ENCODE results near the gene GNB1L.

Gene GNB1L

DNA sequence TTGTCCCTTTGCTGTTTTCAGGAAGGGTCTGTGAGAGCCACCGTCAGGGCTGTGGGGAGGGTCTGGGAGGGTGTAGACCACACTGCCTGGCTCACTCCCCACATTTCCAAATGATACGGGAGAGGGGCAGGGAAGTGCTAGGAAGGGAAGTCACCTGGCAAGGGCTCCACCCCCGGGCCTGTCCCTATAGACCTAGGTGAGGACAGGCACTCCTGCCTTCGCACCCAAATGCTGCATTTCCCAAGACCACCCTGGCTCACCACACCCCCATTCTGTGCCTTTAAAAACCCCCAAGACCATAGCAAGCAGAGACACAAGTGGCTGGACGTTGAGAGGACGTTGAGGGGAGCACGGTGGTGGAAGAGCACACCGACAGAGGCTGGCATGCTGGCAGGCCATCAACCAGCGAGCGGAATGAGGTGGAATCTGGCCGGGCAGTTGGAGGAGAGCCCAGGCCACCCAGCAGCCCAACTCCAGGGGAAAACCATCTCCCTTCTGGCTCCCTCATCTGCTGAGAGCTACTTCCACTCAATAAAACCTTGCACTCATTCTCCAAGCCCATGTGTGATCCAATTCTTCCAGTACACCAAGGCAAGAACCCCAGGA is 45.7 kb downstream of the GNB1L start:
- no peak overlapping the region for H3K4me3 ChIP-seq (ENCODE audit: low read depth in 1 of 5, low read length in 5 of 5)
- peaks cover 0 to 14% (median 6%) of the 10 kb centered on the region in 5 donors for H3K4me1 ChIP-seq (ENCODE audit: control insufficient read depth in 5 of 5, insufficient read depth in 5 of 5, low read length in 5 of 5)
- no peak overlapping the region for H3K9ac ChIP-seq (ENCODE audit: low read length in 5 of 5)
- no peak overlapping the region for H3K27ac ChIP-seq (ENCODE audit: low read depth, low read length)
- peaks cover 0 to 7% (median 3%) of the 10 kb centered on the region in 5 donors for H3K36me3 ChIP-seq (ENCODE audit: control insufficient read depth in 5 of 5, insufficient read depth in 5 of 5, low read length in 5 of 5)
- no peaks in the 10 kb centered on the region for H3K9me3 ChIP-seq (ENCODE audit: control insufficient read depth in 5 of 5, low read length in 5 of 5)
- H3K27me3 ChIP-seq (ENCODE audit: control insufficient read depth in 5 of 5, insufficient read depth in 4 of 5, low read length in 5 of 5), result no peaks in the 10 kb centered on the region

DNA sequence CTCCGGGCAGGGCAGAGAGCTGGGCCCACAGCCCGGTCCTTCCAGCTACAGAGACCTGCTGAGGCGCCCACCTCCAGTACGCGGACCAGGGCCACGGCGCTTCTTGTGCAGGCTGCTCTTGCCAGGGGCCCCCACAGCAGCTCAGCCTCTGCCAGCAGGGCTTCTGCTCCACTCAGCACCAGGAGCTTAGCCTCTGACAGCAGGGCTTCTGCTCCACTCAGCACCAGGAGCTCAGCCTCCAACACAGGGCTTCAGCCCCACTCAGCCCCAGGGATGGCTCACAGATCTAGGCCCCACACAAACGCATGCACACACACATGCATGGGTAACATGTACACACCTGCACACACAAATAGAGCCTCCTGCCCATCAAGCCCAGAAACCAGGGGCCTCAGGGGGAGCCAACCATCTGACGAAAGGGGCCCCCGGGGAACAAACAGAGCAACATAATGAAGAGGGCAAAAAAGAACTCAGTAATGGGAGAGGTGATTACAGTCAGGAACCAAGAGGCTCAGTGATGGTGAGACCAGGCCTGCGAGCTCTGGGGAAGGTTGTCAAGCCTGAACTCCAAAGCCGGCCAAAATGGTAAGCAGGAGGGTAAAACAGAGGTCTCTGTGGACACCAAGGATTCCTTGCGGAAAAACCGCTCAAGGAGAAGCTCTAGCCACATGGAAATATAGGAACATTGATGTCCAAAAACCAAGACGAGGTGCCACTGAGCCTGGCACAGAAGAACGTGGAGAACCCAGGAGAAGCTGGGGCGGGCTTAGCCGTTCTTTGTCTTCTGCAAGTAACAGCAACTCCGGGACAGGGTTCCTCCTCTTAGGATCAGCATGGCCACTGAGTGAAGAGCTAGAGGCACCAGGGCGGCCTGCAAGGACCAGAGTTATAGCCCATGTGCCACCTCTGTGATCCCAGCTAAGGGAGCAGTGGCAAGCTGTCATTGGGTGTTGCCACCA is 46.5 kb downstream of the GNB1L start:
- Histone ChIP-seq H3K9me3 (ENCODE audit: control insufficient read depth in 5 of 5, low read length in 5 of 5) (no peaks in the 10 kb centered on the region), H3K27me3 (ENCODE audit: control insufficient read depth in 5 of 5, insufficient read depth in 4 of 5, low read length in 5 of 5) (no peaks in the 10 kb centered on the region), H3K4me1 (ENCODE audit: control insufficient read depth in 5 of 5, insufficient read depth in 5 of 5, low read length in 5 of 5) (peaks cover 0 to 14% (median 6%) of the 10 kb centered on the region in 5 donors), H3K9ac (ENCODE audit: low read length in 5 of 5) (no peak overlapping the region), H3K27ac (ENCODE audit: low read depth, low read length) (no peak overlapping the region), H3K36me3 (ENCODE audit: control insufficient read depth in 5 of 5, insufficient read depth in 5 of 5, low read length in 5 of 5) (peaks cover 0 to 7% (median 3%) of the 10 kb centered on the region in 5 donors), H3K4me3 (ENCODE audit: low read depth in 1 of 5, low read length in 5 of 5) (no peak overlapping the region)

DNA sequence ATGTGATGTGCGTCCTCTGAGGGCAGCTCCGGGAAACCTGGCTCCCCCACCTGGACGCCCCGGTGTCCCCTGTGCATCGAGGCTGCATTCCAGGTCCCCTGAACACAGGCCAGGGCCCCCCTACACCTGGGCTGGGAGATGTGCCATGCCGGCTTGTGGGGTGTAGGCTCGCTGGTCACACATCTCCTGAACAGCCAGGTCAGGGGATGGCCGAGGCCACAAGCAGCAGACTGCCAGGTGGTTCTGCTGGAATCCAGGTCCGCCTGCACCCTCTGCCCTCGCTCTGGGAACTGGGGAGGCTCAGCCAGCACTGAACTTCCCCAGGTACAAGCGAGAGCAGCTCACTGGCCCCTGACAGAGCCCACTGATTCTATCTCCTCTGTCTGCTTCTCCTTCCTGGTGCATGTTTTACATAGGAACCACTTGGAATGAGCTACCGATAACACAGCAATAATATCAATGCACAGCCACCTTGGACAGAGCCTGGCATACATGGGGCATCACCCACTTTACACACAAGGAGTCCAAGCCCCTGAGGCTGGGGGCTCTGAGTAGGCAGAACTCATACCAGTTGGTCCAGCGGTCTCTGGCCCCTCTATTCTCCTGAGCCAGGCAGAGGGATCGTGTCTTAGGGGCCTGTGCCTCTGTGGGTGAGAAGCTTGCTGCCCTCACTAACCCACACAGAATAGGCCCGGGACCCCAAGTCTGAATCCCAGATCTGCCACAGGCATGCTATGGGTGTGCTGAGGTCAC is 47.3 kb downstream of the GNB1L start:
- no peak overlapping the region for H3K9ac ChIP-seq (ENCODE audit: low read length in 5 of 5)
- peaks cover 0 to 5% (median 2%) of the 10 kb centered on the region in 5 donors for H3K36me3 ChIP-seq (ENCODE audit: control insufficient read depth in 5 of 5, insufficient read depth in 5 of 5, low read length in 5 of 5)
- H3K9me3 ChIP-seq (ENCODE audit: control insufficient read depth in 5 of 5, low read length in 5 of 5), result no peaks in the 10 kb centered on the region
- H3K27ac ChIP-seq (ENCODE audit: low read depth, low read length), result no peak overlapping the region
- H3K27me3 ChIP-seq (ENCODE audit: control insufficient read depth in 5 of 5, insufficient read depth in 4 of 5, low read length in 5 of 5), result peaks cover 0 to 2% (median 0%) of the 10 kb centered on the region in 5 donors
- H3K4me3 ChIP-seq (ENCODE audit: low read depth in 1 of 5, low read length in 5 of 5), result no peak overlapping the region
- H3K4me1 ChIP-seq (ENCODE audit: control insufficient read depth in 5 of 5, insufficient read depth in 5 of 5, low read length in 5 of 5), result peaks cover 0 to 14% (median 6%) of the 10 kb centered on the region in 5 donors

DNA sequence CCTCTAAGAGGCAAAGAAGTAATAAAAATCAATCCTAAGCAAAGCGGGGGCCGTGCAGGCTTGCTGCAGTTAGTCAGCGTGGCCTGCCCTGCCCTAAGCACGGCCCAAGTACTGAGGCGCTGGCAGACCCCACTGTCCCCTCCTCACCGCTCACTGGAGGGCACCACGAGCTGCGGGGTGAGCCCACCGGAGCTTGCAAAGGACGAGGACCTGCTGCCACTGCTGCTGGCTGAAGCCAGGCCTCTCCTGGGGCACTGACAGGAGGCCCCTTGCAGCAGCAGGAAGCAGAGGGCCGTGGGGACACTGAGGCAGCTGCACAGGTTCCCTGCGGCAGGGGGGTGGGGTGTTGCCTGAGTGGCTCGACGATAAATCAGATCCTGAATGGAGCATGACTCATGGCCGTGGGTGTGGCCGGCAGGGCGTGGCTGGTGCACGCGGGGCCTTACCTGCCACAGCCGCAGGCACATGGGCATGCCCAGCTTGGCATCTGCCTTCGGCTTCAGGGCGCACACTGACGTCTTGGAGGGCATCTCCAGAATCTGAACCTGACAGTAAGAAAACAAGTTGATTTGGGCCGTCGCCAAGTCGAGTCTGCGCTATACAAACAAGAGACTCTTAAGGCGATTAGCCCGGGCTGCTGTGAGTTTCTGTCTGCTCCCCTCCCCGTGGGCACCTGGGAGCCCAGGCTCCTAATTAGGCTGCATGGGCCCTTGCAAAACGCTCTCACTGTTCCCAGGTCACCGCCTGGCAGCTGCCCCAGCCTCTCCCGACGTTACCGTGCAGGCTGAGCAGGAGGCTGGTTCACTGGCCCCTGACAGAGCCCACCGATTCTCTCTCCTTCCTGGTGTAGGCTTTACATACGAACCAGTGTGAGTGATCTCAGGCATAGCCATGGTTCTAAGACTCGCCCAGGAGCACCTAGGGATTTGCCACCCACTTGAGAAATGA is 48.2 kb downstream of the GNB1L start:
- Histone ChIP-seq H3K9ac (ENCODE audit: low read length in 5 of 5) (no peak overlapping the region), H3K9me3 (ENCODE audit: control insufficient read depth in 5 of 5, low read length in 5 of 5) (no peaks in the 10 kb centered on the region), H3K4me1 (ENCODE audit: control insufficient read depth in 5 of 5, insufficient read depth in 5 of 5, low read length in 5 of 5) (peaks cover 0 to 14% (median 9%) of the 10 kb centered on the region in 5 donors), H3K27ac (ENCODE audit: low read depth, low read length) (no peak overlapping the region), H3K36me3 (ENCODE audit: control insufficient read depth in 5 of 5, insufficient read depth in 5 of 5, low read length in 5 of 5) (peaks cover 0 to 3% (median 2%) of the 10 kb centered on the region in 5 donors), H3K27me3 (ENCODE audit: control insufficient read depth in 5 of 5, insufficient read depth in 4 of 5, low read length in 5 of 5) (peaks cover 0 to 2% (median 0%) of the 10 kb centered on the region in 5 donors), H3K4me3 (ENCODE audit: low read depth in 1 of 5, low read length in 5 of 5) (no peak overlapping the region)

DNA sequence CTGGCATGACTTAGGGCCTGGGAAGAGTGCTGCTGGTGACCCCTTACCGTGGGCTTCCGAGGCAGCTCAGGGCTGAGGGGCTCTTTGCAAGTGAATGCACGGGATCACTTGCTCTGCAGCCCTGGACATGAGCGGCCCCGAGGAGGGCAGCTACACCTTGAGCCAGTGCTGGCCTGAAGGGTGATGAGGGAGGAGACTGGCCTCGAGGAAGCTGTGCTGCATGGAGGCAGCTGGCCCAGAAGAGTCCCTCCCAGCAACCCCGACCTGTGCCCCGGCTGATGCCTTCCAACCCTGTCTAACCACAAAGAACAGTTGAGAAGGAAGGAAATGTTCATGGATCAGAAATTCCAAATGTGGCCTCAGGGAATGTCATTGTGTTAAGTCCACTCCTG is 48.9 kb downstream of the GNB1L start:
- Histone ChIP-seq H3K27ac (ENCODE audit: low read depth, low read length) (no peak overlapping the region), H3K27me3 (ENCODE audit: control insufficient read depth in 5 of 5, insufficient read depth in 4 of 5, low read length in 5 of 5) (peaks cover 0 to 2% (median 0%) of the 10 kb centered on the region in 5 donors), H3K9ac (ENCODE audit: low read length in 5 of 5) (no peak overlapping the region), H3K36me3 (ENCODE audit: control insufficient read depth in 5 of 5, insufficient read depth in 5 of 5, low read length in 5 of 5) (peaks cover 0 to 3% (median 2%) of the 10 kb centered on the region in 5 donors), H3K9me3 (ENCODE audit: control insufficient read depth in 5 of 5, low read length in 5 of 5) (no peaks in the 10 kb centered on the region), H3K4me3 (ENCODE audit: low read depth in 1 of 5, low read length in 5 of 5) (no peak overlapping the region), H3K4me1 (ENCODE audit: control insufficient read depth in 5 of 5, insufficient read depth in 5 of 5, low read length in 5 of 5) (peaks cover 0 to 14% (median 9%) of the 10 kb centered on the region in 5 donors)

DNA sequence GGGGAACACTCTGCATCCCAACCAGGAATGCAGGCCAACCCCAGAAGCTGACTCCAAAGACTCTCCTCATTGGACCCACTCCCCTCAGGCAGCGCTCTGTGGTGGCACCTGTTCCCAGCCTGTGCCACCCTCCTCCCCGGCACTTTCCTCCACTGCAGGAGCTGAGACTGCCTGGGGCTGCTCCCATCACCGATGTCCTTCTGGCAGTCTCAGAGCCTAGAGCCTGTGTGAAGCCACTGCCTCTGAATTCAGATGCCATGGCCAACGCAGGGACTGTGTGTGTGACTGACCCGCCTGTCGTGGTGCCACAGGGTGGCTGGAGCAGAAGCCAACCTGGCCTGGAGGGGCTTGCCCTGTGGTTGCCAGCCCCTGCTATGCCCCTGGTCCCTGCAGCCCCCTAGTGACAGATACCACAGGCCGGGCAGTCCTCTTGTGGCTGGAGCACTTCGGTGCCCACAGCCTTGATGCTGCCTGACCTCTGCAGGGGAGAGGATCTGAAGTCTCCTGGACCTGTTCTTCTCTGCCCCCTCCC is 50.9 kb downstream of the GNB1L start:
- H3K4me1 ChIP-seq (ENCODE audit: control insufficient read depth in 5 of 5, insufficient read depth in 5 of 5, low read length in 5 of 5), result peaks cover 0 to 32% (median 26%) of the 10 kb centered on the region in 5 donors
- H3K9me3 ChIP-seq (ENCODE audit: control insufficient read depth in 5 of 5, low read length in 5 of 5), result no peaks in the 10 kb centered on the region
- peaks cover 0 to 3% (median 2%) of the 10 kb centered on the region in 5 donors for H3K36me3 ChIP-seq (ENCODE audit: control insufficient read depth in 5 of 5, insufficient read depth in 5 of 5, low read length in 5 of 5)
- peaks cover 0 to 4% (median 0%) of the 10 kb centered on the region in 5 donors for H3K27me3 ChIP-seq (ENCODE audit: control insufficient read depth in 5 of 5, insufficient read depth in 4 of 5, low read length in 5 of 5)
- no peak overlapping the region for H3K27ac ChIP-seq (ENCODE audit: low read depth, low read length)
- no peak overlapping the region for H3K4me3 ChIP-seq (ENCODE audit: low read depth in 1 of 5, low read length in 5 of 5)
- H3K9ac ChIP-seq (ENCODE audit: low read length in 5 of 5), result no peak overlapping the region

DNA sequence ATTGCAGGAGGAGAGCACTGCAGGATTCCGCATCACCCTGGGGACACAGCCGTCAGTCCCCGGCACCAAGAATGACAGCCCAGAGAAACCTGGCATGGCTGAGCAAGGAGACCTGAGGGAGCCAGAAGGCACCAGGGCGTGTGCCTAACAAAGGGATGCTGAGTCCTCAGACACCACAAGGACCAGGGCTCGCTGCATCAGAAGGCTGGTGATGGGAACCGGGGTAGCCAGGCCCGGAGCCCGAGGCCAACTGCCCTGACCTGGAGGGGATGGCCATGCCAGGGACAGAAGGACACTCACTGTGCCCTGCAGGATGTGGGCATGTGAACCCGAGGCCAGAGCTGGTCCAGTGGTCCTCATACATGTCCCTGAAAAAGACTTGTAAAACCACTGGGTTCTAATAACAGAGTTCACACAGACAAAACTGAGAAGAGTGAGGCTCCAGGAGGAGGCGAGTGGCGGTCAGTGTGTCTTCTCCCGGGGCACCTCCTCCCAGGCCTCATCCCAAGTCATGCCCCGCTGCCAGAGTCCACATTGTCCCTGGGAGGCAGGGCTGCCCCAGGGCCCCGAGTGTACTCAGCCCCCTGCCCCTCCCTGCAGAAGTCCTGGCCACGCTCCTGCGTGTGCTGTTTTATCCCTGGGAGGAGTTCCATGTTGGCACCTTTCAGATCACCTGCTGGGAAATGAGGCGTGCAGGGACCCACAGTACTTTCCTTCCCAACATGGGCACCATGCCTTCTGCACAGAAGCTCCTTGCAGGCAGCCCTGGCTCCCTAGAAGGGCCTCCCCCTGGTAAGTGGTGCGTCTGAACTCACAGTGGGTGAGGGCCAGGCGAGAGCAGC is 51.6 kb downstream of the GNB1L start:
- no peaks in the 10 kb centered on the region for H3K9me3 ChIP-seq (ENCODE audit: control insufficient read depth in 5 of 5, low read length in 5 of 5)
- peaks cover 0 to 32% (median 30%) of the 10 kb centered on the region in 5 donors for H3K4me1 ChIP-seq (ENCODE audit: control insufficient read depth in 5 of 5, insufficient read depth in 5 of 5, low read length in 5 of 5)
- no peak overlapping the region for H3K27ac ChIP-seq (ENCODE audit: low read depth, low read length)

DNA sequence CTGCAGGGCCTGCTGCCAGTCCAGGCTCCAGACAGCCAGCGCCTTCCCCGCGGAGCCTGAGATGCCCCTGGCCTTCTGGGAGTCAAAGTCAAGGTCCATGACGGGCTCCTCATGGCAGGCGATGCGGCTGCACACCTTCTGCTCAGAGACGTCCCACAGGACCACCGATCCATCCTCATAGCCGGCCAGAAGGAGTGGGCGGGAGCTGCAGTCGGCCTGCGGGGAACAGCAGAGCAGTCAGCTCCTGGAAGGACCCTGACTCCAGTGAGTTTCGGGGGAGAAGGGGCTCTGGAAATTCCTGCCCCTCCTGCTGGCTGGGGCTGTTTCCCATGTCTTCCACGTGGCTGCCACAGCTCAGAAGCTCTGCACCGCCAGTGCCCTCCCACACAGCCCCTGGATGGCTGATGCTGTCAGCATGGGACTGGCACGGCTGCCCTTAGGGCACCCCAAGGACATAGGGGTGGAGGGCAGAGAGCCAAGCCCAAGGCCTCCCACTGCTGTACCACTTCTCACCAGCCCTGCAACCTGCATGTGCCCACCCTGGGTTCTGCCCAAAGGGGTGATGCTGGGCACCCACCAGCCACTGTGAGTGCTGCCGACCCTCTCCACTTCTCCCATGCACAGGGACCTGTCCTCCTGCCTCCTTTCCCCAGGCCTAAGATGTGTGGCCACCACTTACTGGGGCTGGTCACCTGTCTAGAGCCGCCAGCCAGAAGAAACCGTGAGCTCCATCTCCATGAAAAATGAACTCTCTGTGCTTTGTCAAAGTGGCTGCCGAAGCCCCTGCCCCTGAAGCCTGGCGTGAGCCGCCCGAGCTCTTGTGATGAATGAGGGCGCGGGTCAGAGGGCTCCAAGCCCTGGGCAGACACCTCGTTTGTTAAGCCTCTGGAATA is 52.4 kb downstream of the GNB1L start:
- peaks cover 0 to 4% (median 0%) of the 10 kb centered on the region in 5 donors for H3K27me3 ChIP-seq (ENCODE audit: control insufficient read depth in 5 of 5, insufficient read depth in 4 of 5, low read length in 5 of 5)
- peaks cover 0 to 3% (median 2%) of the 10 kb centered on the region in 5 donors for H3K36me3 ChIP-seq (ENCODE audit: control insufficient read depth in 5 of 5, insufficient read depth in 5 of 5, low read length in 5 of 5)
- H3K9me3 ChIP-seq (ENCODE audit: control insufficient read depth in 5 of 5, low read length in 5 of 5), result no peaks in the 10 kb centered on the region
- H3K4me3 ChIP-seq (ENCODE audit: low read depth in 1 of 5, low read length in 5 of 5), result no peak overlapping the region
- no peak overlapping the region for H3K9ac ChIP-seq (ENCODE audit: low read length in 5 of 5)
- H3K27ac ChIP-seq (ENCODE audit: low read depth, low read length), result no peak overlapping the region
- peaks cover 0 to 32% (median 30%) of the 10 kb centered on the region in 5 donors for H3K4me1 ChIP-seq (ENCODE audit: control insufficient read depth in 5 of 5, insufficient read depth in 5 of 5, low read length in 5 of 5)

More for the DNA sequence above, 51.6 kb downstream of the GNB1L start:
- no peak overlapping the region for H3K9ac ChIP-seq (ENCODE audit: low read length in 5 of 5)
- H3K27me3 ChIP-seq (ENCODE audit: control insufficient read depth in 5 of 5, insufficient read depth in 4 of 5, low read length in 5 of 5), result peaks cover 0 to 4% (median 0%) of the 10 kb centered on the region in 5 donors
- H3K4me3 ChIP-seq (ENCODE audit: low read depth in 1 of 5, low read length in 5 of 5), result no peak overlapping the region
- peaks cover 0 to 3% (median 2%) of the 10 kb centered on the region in 5 donors for H3K36me3 ChIP-seq (ENCODE audit: control insufficient read depth in 5 of 5, insufficient read depth in 5 of 5, low read length in 5 of 5)

All from subcutaneous abdominal adipose tissue (tissue), 5 donors.